ENCODE measurements around the gene NGDN.

Gene NGDN

DNA sequence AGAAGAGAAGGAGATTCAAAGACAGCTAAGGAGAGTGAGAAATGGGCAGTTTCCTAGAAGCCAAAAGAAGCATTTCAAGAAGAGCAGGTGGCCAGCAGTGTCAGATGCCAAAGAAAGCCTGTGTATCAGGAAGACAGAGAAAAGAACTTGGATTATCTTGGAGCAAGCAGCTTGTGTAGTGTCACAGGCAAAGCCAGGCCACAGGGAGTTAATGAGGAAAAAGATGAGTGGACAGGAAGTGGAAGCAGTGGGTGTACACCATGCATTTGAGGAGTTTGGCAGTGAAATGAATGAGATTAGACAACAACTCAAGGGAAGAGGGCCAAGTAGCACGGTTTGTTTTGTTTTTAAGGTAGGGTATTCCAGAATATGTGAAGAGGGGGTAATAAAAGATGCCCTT is 28.4 kb upstream of the NGDN start:
- peaks cover 10% of the 10 kb centered on the region for H3K27me3 ChIP-seq (ENCODE audit: insufficient read depth, low read length)
- no peaks in the 10 kb centered on the region for H3K9me3 ChIP-seq (ENCODE audit: low read length)
- no peaks in the 10 kb centered on the region for H3K79me2 ChIP-seq (ENCODE audit: insufficient read depth, low read length)
- no peak overlapping the region for H3K27ac ChIP-seq (ENCODE audit: low read depth, low read length, poor library complexity, severe bottlenecking)
- TF ChIP-seq, protein P1, sequence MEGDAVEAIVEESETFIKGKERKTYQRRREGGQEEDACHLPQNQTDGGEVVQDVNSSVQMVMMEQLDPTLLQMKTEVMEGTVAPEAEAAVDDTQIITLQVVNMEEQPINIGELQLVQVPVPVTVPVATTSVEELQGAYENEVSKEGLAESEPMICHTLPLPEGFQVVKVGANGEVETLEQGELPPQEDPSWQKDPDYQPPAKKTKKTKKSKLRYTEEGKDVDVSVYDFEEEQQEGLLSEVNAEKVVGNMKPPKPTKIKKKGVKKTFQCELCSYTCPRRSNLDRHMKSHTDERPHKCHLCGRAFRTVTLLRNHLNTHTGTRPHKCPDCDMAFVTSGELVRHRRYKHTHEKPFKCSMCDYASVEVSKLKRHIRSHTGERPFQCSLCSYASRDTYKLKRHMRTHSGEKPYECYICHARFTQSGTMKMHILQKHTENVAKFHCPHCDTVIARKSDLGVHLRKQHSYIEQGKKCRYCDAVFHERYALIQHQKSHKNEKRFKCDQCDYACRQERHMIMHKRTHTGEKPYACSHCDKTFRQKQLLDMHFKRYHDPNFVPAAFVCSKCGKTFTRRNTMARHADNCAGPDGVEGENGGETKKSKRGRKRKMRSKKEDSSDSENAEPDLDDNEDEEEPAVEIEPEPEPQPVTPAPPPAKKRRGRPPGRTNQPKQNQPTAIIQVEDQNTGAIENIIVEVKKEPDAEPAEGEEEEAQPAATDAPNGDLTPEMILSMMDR (IDR thresholded peaks at IDR 0.05; ENCODE audit: low read length) = no peak
- no peak for TF ChIP-seq EZH2 (IDR thresholded peaks at IDR 0.05; ENCODE audit: borderline replicate concordance, low read length)
- H3K36me3 ChIP-seq (ENCODE audit: insufficient read depth, low read length) = no peaks in the 10 kb centered on the region
- no peak overlapping the region for H3K4me3 ChIP-seq (ENCODE audit: low read depth, low read length, poor library complexity, severe bottlenecking)
- no peak overlapping the region for H3K4me2 ChIP-seq (ENCODE audit: low read length)
- H3K9ac ChIP-seq (ENCODE audit: low read length) = no peak overlapping the region
- no peaks in the 10 kb centered on the region for H4K20me1 ChIP-seq (ENCODE audit: insufficient read depth, low read length)
- H2AFZ ChIP-seq (ENCODE audit: low read length) = no peak overlapping the region
- H3K9me2 ChIP-seq (ENCODE audit: low read depth, low read length) = no peaks in the 10 kb centered on the region
- H3K4me1 ChIP-seq (ENCODE audit: insufficient read depth, low read length, severe bottlenecking) = no peaks in the 10 kb centered on the region
- no peaks in the 10 kb centered on the region for H3F3A ChIP-seq (ENCODE audit: insufficient read depth, low read length)

DNA sequence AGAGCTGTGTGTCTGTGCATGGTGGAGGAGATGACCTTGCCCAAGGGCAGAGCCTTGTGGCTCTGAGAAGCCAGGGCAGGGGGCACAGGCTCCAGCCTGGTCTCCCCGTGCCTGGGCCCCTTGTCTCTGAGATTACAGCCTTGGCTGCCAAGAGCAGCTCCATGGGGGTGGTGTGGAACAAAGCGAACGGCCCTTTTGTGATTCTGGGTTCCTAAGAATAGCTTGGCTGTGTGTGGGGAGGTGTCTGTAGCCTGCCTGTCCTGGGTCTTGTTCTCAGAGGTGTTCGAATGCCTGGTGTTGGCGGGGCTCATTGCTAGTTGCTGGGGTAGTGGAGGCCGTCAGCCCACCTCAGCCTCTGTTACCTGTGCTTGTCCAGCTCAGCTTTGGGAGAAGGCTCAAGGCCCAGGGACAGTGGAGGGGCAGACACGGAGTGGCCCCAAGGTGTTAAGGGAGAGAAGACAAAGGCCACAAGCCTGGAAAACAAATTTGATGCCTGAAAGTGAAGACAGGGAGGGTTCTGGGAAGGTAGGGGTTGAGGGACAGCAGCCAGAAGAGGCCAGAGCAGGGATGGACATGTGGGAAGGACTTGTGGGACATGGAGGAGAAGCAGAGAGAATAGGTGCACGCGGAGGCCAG is 26.7 kb upstream of the NGDN start:
- Histone ChIP-seq H3K9me3 (ENCODE audit: low read length) (no peaks in the 10 kb centered on the region), H3K27me3 (ENCODE audit: insufficient read depth, low read length) (peaks cover 9% of the 10 kb centered on the region), H3K4me3 (ENCODE audit: low read depth, low read length, poor library complexity, severe bottlenecking) (no peak overlapping the region), H4K20me1 (ENCODE audit: insufficient read depth, low read length) (no peaks in the 10 kb centered on the region), H3K9me2 (ENCODE audit: low read depth, low read length) (no peaks in the 10 kb centered on the region), H3K79me2 (ENCODE audit: insufficient read depth, low read length) (no peaks in the 10 kb centered on the region), H3K36me3 (ENCODE audit: insufficient read depth, low read length) (no peaks in the 10 kb centered on the region), H3K9ac (ENCODE audit: low read length) (no peak overlapping the region), H3K27ac (ENCODE audit: low read depth, low read length, poor library complexity, severe bottlenecking) (no peak overlapping the region), H3K4me1 (ENCODE audit: insufficient read depth, low read length, severe bottlenecking) (no peaks in the 10 kb centered on the region), H3K4me2 (ENCODE audit: low read length) (no peak overlapping the region), H3F3A (ENCODE audit: insufficient read depth, low read length) (no peaks in the 10 kb centered on the region), H2AFZ (ENCODE audit: low read length) (no peak overlapping the region)
- TF ChIP-seq EZH2 (IDR thresholded peaks at IDR 0.05; ENCODE audit: borderline replicate concordance, low read length) = no peak
- TF ChIP-seq, protein P1 (IDR thresholded peaks at IDR 0.05; ENCODE audit: low read length) = no peak

DNA sequence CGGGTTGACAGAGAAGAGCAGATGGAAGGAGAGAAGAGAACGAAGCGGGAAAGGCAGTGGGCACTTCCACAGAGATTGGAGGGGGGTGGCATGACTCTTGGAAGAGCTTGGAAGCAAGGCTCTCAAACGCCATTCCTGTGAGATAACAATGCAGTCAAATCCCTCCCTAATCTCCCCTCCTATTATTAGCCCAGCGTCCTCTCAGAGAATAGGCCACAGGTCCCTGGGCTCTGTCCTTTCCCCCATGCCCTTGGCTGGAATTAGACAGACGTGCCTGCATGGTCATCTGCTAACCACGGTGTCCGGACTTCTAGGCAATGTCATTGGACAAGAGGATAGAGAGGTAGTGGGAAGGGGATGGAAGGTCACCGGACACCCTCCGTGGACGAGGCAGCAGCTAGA is 26.1 kb upstream of the NGDN start:
- no peak overlapping the region for H3K4me2 ChIP-seq (ENCODE audit: low read length)
- no peak for TF ChIP-seq EZH2 (IDR thresholded peaks at IDR 0.05; ENCODE audit: borderline replicate concordance, low read length)
- TF ChIP-seq, protein P1 (IDR thresholded peaks at IDR 0.05; ENCODE audit: low read length) = no peak
- H3K36me3 ChIP-seq (ENCODE audit: insufficient read depth, low read length) = no peaks in the 10 kb centered on the region
- no peaks in the 10 kb centered on the region for H3K79me2 ChIP-seq (ENCODE audit: insufficient read depth, low read length)
- no peaks in the 10 kb centered on the region for H4K20me1 ChIP-seq (ENCODE audit: insufficient read depth, low read length)
- no peak overlapping the region for H3K27ac ChIP-seq (ENCODE audit: low read depth, low read length, poor library complexity, severe bottlenecking)
- peaks cover 9% of the 10 kb centered on the region for H3K27me3 ChIP-seq (ENCODE audit: insufficient read depth, low read length)
- no peak overlapping the region for H2AFZ ChIP-seq (ENCODE audit: low read length)
- no peaks in the 10 kb centered on the region for H3K4me1 ChIP-seq (ENCODE audit: insufficient read depth, low read length, severe bottlenecking)
- H3K4me3 ChIP-seq (ENCODE audit: low read depth, low read length, poor library complexity, severe bottlenecking) = no peak overlapping the region
- H3K9me2 ChIP-seq (ENCODE audit: low read depth, low read length) = no peaks in the 10 kb centered on the region
- no peaks in the 10 kb centered on the region for H3K9me3 ChIP-seq (ENCODE audit: low read length)
- no peaks in the 10 kb centered on the region for H3F3A ChIP-seq (ENCODE audit: insufficient read depth, low read length)
- no peak overlapping the region for H3K9ac ChIP-seq (ENCODE audit: low read length)

Measured in OCI-LY1 (cell line).